DOHH2 (cell line): Measurements from ENCODE around the gene PTPN18.

Experiments used
- CTCF ChIP-seq: fragments of 200-600 bp; sonication (generic); IDR thresholded peaks from one replicate; pipeline ENCODE4 v1.5.1; 2014; ENCODE audit warnings: antibody characterized with exemption, mild to moderate bottlenecking, low read depth, low read length; ENCODE audit not compliant: poor library complexity, severe bottlenecking
- EZH2phosphoT487 ChIP-seq: fragments of 200-600 bp; sonication (generic); IDR thresholded peaks from 2 replicates; pipeline ENCODE4 v1.6.1; 2017; ENCODE audit warnings: borderline replicate concordance, mild to moderate bottlenecking, antibody characterized with exemption, low read length, moderate library complexity, mixed read lengths

GRCh38 chr2:130346741-130347066, 9.2 kb upstream of the PTPN18 start:
- TF ChIP-seq CTCF (no peak), EZH2phosphoT487 (no peak)
